Liver (tissue), 9 donors: ENCODE data around the gene PRMT9. TPM values are rescaled to one million over a fixed set of nuclear protein-coding genes. Genes with fewer than 3 reads are reported as not detected.

Source experiments
- DNase-seq: peaks from one replicate; pipeline ENCODE4 v3.0.0-alpha.2; 2017; ENCODE audit warnings: low spot score
- H3K27ac ChIP-seq, 2 donors: one replicate each; pipeline ENCODE4 v1.7.0; 2013; ENCODE audit warnings: inconsistent platforms in 2 of 2, low read length in 2 of 2, control low read depth in 1 of 2, low read depth in 1 of 2, mild to moderate bottlenecking in 1 of 2
- H3K27me3 ChIP-seq, 4 donors: one replicate each; pipeline versions ENCODE4 v1.6.1 to v1.7.0; 2013; ENCODE audit warnings: low read length in 3 of 4, inconsistent platforms in 1 of 4, mild to moderate bottlenecking in 1 of 4, moderate library complexity in 1 of 4; ENCODE audit not compliant: control insufficient read depth in 4 of 4, insufficient read depth in 4 of 4
- H3K36me3 ChIP-seq, 4 donors: one replicate each; pipeline versions ENCODE4 v1.6.1 to v1.7.0; 2013; ENCODE audit warnings: low read length in 3 of 4, mild to moderate bottlenecking in 3 of 4, low read depth in 1 of 4, moderate library complexity in 1 of 4; ENCODE audit not compliant: control insufficient read depth in 4 of 4, insufficient read depth in 3 of 4
- H3K4me1 ChIP-seq, 4 donors: one replicate each; pipeline versions ENCODE4 v1.6.1 to v1.7.0; 2013; ENCODE audit warnings: low read length in 3 of 4, mild to moderate bottlenecking in 3 of 4, moderate library complexity in 1 of 4; ENCODE audit not compliant: control insufficient read depth in 4 of 4, insufficient read depth in 4 of 4
- H3K4me3 ChIP-seq, 3 donors: one replicate each; pipeline versions ENCODE4 v1.6.1 to v1.7.0; 2013; ENCODE audit warnings: low read length in 3 of 3, control low read depth in 1 of 3, low read depth in 1 of 3, mild to moderate bottlenecking in 1 of 3
- H3K9ac ChIP-seq, 2 donors: one replicate each; pipeline ENCODE4 v1.7.0; 2013; ENCODE audit warnings: low read length in 2 of 2, mild to moderate bottlenecking in 2 of 2, moderate library complexity in 2 of 2, control low read depth in 1 of 2, low read depth in 1 of 2
- H3K9me3 ChIP-seq, 4 donors: one replicate each; pipeline versions ENCODE4 v1.6.1 to v1.7.0; 2013; ENCODE audit warnings: low read length in 3 of 4; ENCODE audit not compliant: control insufficient read depth in 4 of 4
- CTCF ChIP-seq: fragments of 150-350 bp; IDR thresholded peaks from 2 replicates; pipeline ENCODE4 v1.5.1; 2017; ENCODE audit warnings: improper control_type of control experiment, low read depth, low read length; ENCODE audit not compliant: missing input control
- EGR1 ChIP-seq, 2 donors: IDR thresholded peaks; 2 replicates each; pipeline ENCODE4 v1.6.1; 2016 to 2018; ENCODE audit warnings: antibody characterized with exemption in 2 of 2, low read depth in 2 of 2
- FOXA1 ChIP-seq: IDR thresholded peaks from 2 replicates; pipeline ENCODE4 v1.6.1; 2016; ENCODE audit warnings: antibody characterized with exemption
- FOXA2 ChIP-seq: IDR thresholded peaks from 2 replicates; pipeline ENCODE4 v1.6.1; 2016; ENCODE audit warnings: antibody characterized with exemption
- GABPA ChIP-seq, 2 donors: IDR thresholded peaks in 1 of 2; conservative IDR thresholded peaks in 1 of 2; 2 replicates each; pipeline ENCODE4 v1.6.1; 2016; ENCODE audit warnings: antibody characterized with exemption in 2 of 2, mild to moderate bottlenecking in 1 of 2, moderate library complexity in 1 of 2
- HNF4A ChIP-seq, 2 donors: conservative IDR thresholded peaks; 2 replicates each; pipeline ENCODE4 v1.6.1; 2016; ENCODE audit warnings: antibody characterized with exemption in 2 of 2, mild to moderate bottlenecking in 2 of 2
- HNF4G ChIP-seq: IDR thresholded peaks from 2 replicates; pipeline ENCODE4 v1.6.1; 2016; ENCODE audit warnings: antibody characterized with exemption
- JUND ChIP-seq, 2 donors: IDR thresholded peaks; 2 replicates each; pipeline ENCODE4 v1.6.1; 2016; ENCODE audit warnings: antibody characterized with exemption in 2 of 2
- MAX ChIP-seq: IDR thresholded peaks from 2 replicates; pipeline ENCODE4 v1.6.1; 2016; ENCODE audit warnings: antibody characterized with exemption
- RAD21 ChIP-seq, 2 donors: IDR thresholded peaks; 2 replicates each; pipeline ENCODE4 v1.6.1; 2016; ENCODE audit warnings: antibody characterized with exemption in 2 of 2, mild to moderate bottlenecking in 2 of 2
- REST ChIP-seq: IDR thresholded peaks from 2 replicates; pipeline ENCODE4 v1.6.1; 2016; ENCODE audit warnings: antibody characterized with exemption, mild to moderate bottlenecking
- RXRA ChIP-seq, 2 donors: IDR thresholded peaks; 2 replicates each; pipeline ENCODE4 v1.6.1; 2017 to 2018; ENCODE audit warnings: antibody characterized with exemption in 2 of 2, mild to moderate bottlenecking in 1 of 2
- SP1 ChIP-seq: IDR thresholded peaks from 2 replicates; pipeline ENCODE4 v1.6.1; 2018; ENCODE audit warnings: antibody characterized with exemption, mild to moderate bottlenecking
- TAF1 ChIP-seq: conservative IDR thresholded peaks from 2 replicates; pipeline ENCODE4 v1.6.1; 2016; ENCODE audit warnings: antibody characterized with exemption, mild to moderate bottlenecking
- YY1 ChIP-seq: IDR thresholded peaks from 2 replicates; pipeline ENCODE4 v1.6.1; 2016; ENCODE audit warnings: antibody characterized with exemption, mild to moderate bottlenecking
- ZBTB33 ChIP-seq: IDR thresholded peaks from 2 replicates; pipeline ENCODE4 v1.6.1; 2016; ENCODE audit warnings: antibody characterized with exemption
- WGBS: extraction: QIAGEN DNeasy Blood & Tissue Kit; methylation state at CpG from one replicate; pipeline ENCODE4 v1.1.7; 2013; 5-methylcytosine and 5-hydroxymethylcytosine counted together
- polyA plus RNA-seq, 2 donors: library from polyadenylated mRNA; stranded (reverse) in 1 of 2; unstranded in 1 of 2; fragments of 200-250 nt in 1 of 2; fragments of >200 nt in 1 of 2; fragmentation: Nextera tagmentation in 1 of 2; extraction: Ambion mirVana in 1 of 2; gene quantifications; one replicate each; pipeline versions ENCODE4 v1.2.1 to v1.2.3, GENCODE V29; 2013 to 2015
- total RNA-seq, 2 donors: library from RNA; depleted of rRNA; stranded (reverse); fragments of >200 nt; gene quantifications; one replicate each; pipeline ENCODE4 v1.2.3, GENCODE V29; 2014
- donor health status: healthy.
- donor health status: healthy.
- donor health status: healthy.
- donor health status: healthy.
- donor health status: healthy.

The PRMT9 gene
- total and polyA plus RNA-seq, 4 donors: 2.4 to 8.5 (median 5.7) TPM

GRCh38 chr4:147628415-147628814 is 55.5 kb downstream of the PRMT9 start:
- Histone ChIP-seq H3K36me3 (peaks cover 10 to 64% (median 45%) of the 10 kb centered on the region in 4 donors), H3K9me3 (no peaks in the 10 kb centered on the region), H3K27ac (no peak overlapping the region), H3K4me1 (no peaks in the 10 kb centered on the region), H3K4me3 (no peak overlapping the region), H3K27me3 (no peaks in the 10 kb centered on the region), H3K9ac (no peak overlapping the region)
- DNase-seq: no peak
- WGBS: 82% methylated on average over 3 of the region's 3 CpGs
- TF ChIP-seq REST (no peak), FOXA1 (no peak), RXRA (IDR thresholded peaks at IDR 0.05) (no peak), GABPA (IDR thresholded peaks at IDR 0.05 in 1 of 2, conservative IDR thresholded peaks at IDR 0.05 in 1 of 2) (no peak), HNF4A (conservative IDR thresholded peaks at IDR 0.05) (no peak), YY1 (no peak), FOXA2 (no peak), HNF4G (no peak), ZBTB33 (no peak), TAF1 (no peak), RAD21 (IDR thresholded peaks at IDR 0.05) (no peak), EGR1 (IDR thresholded peaks at IDR 0.05; ENCODE audit: low read depth in 2 of 2) (no peak), SP1 (no peak), CTCF (no peak), MAX (no peak), JUND (IDR thresholded peaks at IDR 0.05) (no peak)

- Histone ChIP-seq H3K36me3 (peaks cover 10 to 53% (median 36%) of the 10 kb centered on the region in 4 donors), H3K9ac (no peak overlapping the region), H3K9me3 (no peaks in the 10 kb centered on the region), H3K27ac (no peak overlapping the region), H3K27me3 (no peaks in the 10 kb centered on the region), H3K4me1 (no peaks in the 10 kb centered on the region), H3K4me3 (no peak overlapping the region)
- no peak for DNase-seq
- 98% methylated on average over 4 of the region's 4 CpGs for WGBS
- TF ChIP-seq EGR1 (IDR thresholded peaks at IDR 0.05; ENCODE audit: low read depth in 2 of 2) (no peak), FOXA2 (no peak), REST (no peak)
Measured at GRCh38 chr4:147626903-147627302, 57.1 kb downstream of the PRMT9 start.
